Stimulated activated memory B cell treated with anti-CD40 and anti-IgM and Interleukin-4, amounts not matched to agents 10 μg/mL and 1 μg/mL and 100 μg/mL, for 72 hours (primary cell): ENCODE results near the gene ATXN3.

Source experiments
- ATAC-seq: fragments of 150-1000 bp; cut with Tn5 transposase; 2 replicates; pipeline ENCODE4 v1.10.0; 2021
- H3K27ac Mint-ChIP-seq: one replicate; pipeline ENCODE4 v1.8.0; 2022; ENCODE audit warnings: mild to moderate bottlenecking, mixed read lengths
- H3K27me3 Mint-ChIP-seq: one replicate; pipeline ENCODE4 v1.8.0; 2022; ENCODE audit warnings: mixed read lengths
- H3K36me3 Mint-ChIP-seq: one replicate; pipeline ENCODE4 v1.8.0; 2022; ENCODE audit warnings: mixed read lengths
- H3K4me1 Mint-ChIP-seq: one replicate; pipeline ENCODE4 v1.8.0; 2022; ENCODE audit warnings: mixed read lengths
- H3K4me3 Mint-ChIP-seq: one replicate; pipeline ENCODE4 v1.8.0; 2022; ENCODE audit warnings: mild to moderate bottlenecking, moderate library complexity, mixed read lengths
- H3K9me3 Mint-ChIP-seq: one replicate; pipeline ENCODE4 v1.8.0; 2022; ENCODE audit warnings: mixed read lengths

Gene ATXN3

DNA sequence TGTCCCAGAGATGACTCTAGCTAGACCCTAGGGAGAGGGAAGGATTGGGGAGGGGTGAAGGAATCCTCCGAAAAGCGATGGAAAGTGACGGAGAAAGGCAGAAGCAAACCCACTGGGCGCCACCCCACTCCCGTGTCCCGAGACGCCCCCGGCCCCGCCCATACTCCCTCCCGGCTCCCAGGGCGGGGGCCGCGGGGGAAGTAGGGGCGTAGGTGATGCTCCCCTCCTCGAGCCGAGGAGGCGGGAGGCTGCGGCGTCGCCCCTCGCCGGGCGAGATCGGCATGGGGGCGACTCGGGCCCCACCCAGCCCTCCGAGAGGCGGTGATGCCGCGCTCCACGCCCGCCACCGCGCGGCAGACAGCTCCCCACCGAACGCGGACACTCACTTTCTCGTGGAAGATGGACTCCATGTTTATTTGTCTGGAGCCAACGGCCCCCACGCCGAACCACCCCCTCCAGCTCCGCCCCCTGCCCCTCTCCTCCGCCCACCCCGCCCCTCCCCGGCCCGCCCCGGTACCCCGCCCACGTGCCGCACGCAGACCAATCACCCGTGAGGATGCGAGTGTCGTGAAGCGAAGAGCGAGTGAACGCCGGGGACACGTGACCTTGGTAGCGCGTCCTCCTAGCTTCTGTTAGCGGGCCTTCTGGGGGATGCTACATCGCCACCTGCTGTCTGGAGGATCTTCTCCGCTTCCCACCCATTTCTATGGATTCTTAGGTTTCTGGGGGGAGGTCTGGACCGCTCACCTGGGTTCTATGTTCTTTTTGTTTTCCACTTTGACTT is at the start of gene ATXN3:
ATXN3 (minus strand) TSS at position 440 of the 784 bp plus-strand sequence; CDS start at position 410, 30 bp downstream.
- peak within 1 kb of the TSS; percentile 81 for H3K27ac Mint-ChIP-seq
- ATAC-seq: peak; percentile 97
- H3K9me3 Mint-ChIP-seq: no peaks in the 10 kb centered on the region
- H3K36me3 Mint-ChIP-seq: no peaks in the 10 kb centered on the region
- H3K27me3 Mint-ChIP-seq: no peaks in the 10 kb centered on the region
- H3K4me1 Mint-ChIP-seq: peaks cover 41% of the 10 kb centered on the region
- peak within 1 kb of the TSS; percentile 95 for H3K4me3 Mint-ChIP-seq

DNA sequence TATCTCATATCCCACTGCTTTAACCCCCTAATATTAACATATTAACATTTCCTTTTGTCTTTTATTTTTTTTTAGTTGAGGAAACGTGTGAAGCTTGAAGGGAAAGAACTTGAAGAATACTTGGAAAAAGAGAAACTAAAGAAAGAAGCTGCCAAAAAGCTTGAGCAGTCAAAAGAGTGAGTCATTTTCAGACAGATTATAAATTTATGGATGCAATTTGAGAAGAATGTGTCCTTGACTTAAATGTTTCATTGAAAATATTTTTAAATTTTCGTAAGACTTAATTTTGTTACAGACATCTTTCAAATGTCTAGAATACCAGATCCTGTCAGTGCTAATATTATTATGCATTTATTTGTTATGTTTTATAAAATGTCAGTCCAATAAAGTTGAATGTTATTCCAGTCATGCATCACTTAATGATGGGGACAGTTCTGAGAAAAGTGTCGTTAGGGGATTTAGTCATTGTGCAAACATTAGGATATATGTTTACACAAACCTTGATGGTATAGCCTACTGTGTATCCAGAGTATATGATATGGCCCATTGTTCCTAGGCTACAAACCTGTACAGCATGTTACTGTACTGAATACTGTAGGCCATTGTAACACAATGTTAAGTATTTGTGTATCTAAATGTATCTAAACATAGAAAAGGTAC is 48.0 kb upstream of the ATXN3 start:
- Mint-ChIP-seq H3K4me3 (no peak overlapping the region), H3K27ac (no peak overlapping the region), H3K9me3 (no peaks in the 10 kb centered on the region), H3K27me3 (no peaks in the 10 kb centered on the region), H3K36me3 (peaks cover 51% of the 10 kb centered on the region), H3K4me1 (peaks cover 6% of the 10 kb centered on the region)
- ATAC-seq: no peak

DNA sequence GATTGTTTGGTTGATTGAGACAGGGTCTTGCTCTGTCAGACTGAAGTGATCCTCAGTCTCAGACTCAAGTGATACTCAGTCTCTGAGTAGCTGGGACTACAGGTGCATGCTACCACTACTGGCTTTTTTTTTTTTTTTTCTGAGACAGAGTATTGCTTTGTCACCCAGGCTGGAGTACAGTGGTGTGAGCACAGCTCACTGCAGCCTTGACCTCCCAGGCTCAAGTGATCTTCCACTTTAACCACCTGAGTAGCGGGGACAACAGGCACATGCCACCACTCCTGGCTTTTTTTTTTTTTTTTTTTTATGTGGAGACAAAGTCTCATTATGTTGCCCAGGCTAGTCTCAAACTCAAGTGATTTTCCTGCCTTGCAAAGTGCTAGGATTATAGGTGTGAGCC is 47.2 kb upstream of the ATXN3 start:
- Mint-ChIP-seq H3K27ac (no peak overlapping the region), H3K36me3 (peaks cover 50% of the 10 kb centered on the region), H3K4me3 (no peak overlapping the region), H3K4me1 (peaks cover 6% of the 10 kb centered on the region), H3K9me3 (no peaks in the 10 kb centered on the region), H3K27me3 (no peaks in the 10 kb centered on the region)
- no peak for ATAC-seq

DNA sequence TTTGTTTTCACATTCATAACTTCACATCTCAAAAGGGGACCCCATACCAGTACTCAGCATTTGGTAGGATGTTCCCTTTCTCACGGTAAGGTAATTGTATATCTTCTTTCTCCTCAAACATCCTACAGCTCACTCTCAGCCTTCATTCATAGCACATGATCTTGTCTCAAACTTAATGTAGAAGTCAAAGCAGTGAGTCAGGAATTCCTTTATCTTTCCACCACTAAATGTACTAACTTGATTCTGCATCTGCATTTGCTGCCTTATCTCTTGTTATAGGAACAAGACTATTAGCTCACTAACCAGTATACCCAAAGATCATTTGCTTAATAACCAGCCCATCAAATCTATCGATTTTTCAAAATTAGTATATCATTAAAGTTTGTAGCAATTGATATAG is 38.3 kb upstream of the ATXN3 start:
- peaks cover 6% of the 10 kb centered on the region for H3K4me1 Mint-ChIP-seq
- no peaks in the 10 kb centered on the region for H3K27me3 Mint-ChIP-seq
- peaks cover 71% of the 10 kb centered on the region for H3K36me3 Mint-ChIP-seq
- ATAC-seq: no peak
- H3K9me3 Mint-ChIP-seq: no peaks in the 10 kb centered on the region
- no peak overlapping the region for H3K27ac Mint-ChIP-seq
- no peak overlapping the region for H3K4me3 Mint-ChIP-seq

DNA sequence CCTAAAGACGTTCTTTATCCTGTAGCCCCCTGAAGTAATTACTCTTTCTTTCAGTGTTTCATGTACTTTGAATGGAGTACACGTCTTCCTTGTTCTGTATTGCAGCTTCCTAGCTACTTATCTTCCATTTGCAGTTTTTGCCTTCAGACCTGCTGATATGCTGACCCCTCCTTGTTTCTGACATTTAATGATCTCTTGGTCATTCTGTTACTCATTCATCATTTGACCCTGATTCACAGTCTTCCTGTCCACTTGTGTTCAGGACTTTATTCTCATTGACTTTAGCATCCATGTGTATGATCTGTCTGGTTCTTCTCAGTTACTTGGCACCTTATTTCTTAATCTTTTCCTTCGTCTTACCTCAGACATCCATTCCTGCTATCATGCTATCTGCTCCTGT is 37.6 kb upstream of the ATXN3 start:
- no peaks in the 10 kb centered on the region for H3K27me3 Mint-ChIP-seq
- no peak overlapping the region for H3K4me3 Mint-ChIP-seq
- H3K9me3 Mint-ChIP-seq: no peaks in the 10 kb centered on the region
- H3K27ac Mint-ChIP-seq: no peak overlapping the region
- H3K4me1 Mint-ChIP-seq: peaks cover 6% of the 10 kb centered on the region
- ATAC-seq: no peak
- H3K36me3 Mint-ChIP-seq: peaks cover 64% of the 10 kb centered on the region

- no peaks in the 10 kb centered on the region for H3K9me3 Mint-ChIP-seq
- H3K4me3 Mint-ChIP-seq: no peak overlapping the region
- peaks cover 6% of the 10 kb centered on the region for H3K4me1 Mint-ChIP-seq
- H3K36me3 Mint-ChIP-seq: peaks cover 60% of the 10 kb centered on the region
- no peak for ATAC-seq
- H3K27ac Mint-ChIP-seq: no peak overlapping the region
- no peaks in the 10 kb centered on the region for H3K27me3 Mint-ChIP-seq
Observed at GRCh38 chr14:92143309-92143708, 36.9 kb upstream of the ATXN3 start.

DNA sequence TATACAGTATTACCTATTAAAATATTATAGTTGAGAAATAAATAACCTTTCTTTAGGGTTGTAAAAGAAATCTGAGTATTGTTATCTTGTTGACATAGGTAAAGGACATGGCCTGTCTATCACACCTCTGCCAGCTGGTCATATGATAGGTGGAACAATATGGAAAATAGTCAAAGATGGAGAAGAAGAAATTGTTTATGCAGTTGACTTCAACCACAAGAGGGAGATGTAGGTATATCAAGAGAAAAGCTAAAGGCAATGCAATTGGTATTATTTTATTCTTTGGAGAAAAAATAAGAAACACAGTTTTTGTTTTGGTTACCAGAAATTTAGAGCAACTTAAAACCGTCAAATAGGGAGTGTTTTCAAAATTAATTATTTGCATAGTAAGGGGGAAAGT is 28.9 kb upstream of the ATXN3 start:
- Mint-ChIP-seq H3K36me3 (peaks cover 46% of the 10 kb centered on the region), H3K27me3 (no peaks in the 10 kb centered on the region), H3K27ac (no peak overlapping the region), H3K4me3 (no peak overlapping the region), H3K4me1 (peaks cover 5% of the 10 kb centered on the region), H3K9me3 (no peaks in the 10 kb centered on the region)
- no peak for ATAC-seq

DNA sequence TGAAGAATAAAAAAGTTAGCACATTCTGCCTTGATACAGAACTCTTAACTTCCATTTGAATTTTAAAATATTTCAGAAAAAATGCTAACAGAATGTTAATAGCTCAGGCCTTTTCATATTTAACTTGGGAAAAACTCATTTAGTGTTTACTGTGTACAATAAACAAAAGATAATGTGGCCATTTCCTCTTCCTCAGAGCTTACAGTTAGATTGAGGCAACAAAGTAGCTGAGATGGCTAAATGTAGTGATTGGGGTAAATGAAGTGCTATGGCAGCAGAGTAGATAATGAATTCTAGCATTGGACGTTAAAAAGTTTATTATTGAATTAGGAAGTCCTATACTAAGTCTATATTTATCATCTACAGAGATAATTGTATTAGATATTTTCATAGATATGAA is 28.1 kb upstream of the ATXN3 start:
- no peak for ATAC-seq
- Mint-ChIP-seq H3K27ac (no peak overlapping the region), H3K36me3 (peaks cover 51% of the 10 kb centered on the region), H3K4me1 (peaks cover 10% of the 10 kb centered on the region), H3K9me3 (no peaks in the 10 kb centered on the region), H3K4me3 (no peak overlapping the region), H3K27me3 (no peaks in the 10 kb centered on the region)

GRCh38 chr14:92122761-92123160 is 16.4 kb upstream of the ATXN3 start:
- H3K4me1 Mint-ChIP-seq: peaks cover 47% of the 10 kb centered on the region
- no peaks in the 10 kb centered on the region for H3K27me3 Mint-ChIP-seq
- H3K9me3 Mint-ChIP-seq: no peaks in the 10 kb centered on the region
- no peak for ATAC-seq
- H3K4me3 Mint-ChIP-seq: peak overlapping the region; percentile 99
- H3K36me3 Mint-ChIP-seq: peaks cover 17% of the 10 kb centered on the region
- peak overlapping the region; percentile 100 for H3K27ac Mint-ChIP-seq

- H3K27me3 Mint-ChIP-seq: no peaks in the 10 kb centered on the region
- H3K27ac Mint-ChIP-seq: peak overlapping the region; percentile 100
- peaks cover 12% of the 10 kb centered on the region for H3K36me3 Mint-ChIP-seq
- H3K4me1 Mint-ChIP-seq: peaks cover 42% of the 10 kb centered on the region
- no peaks in the 10 kb centered on the region for H3K9me3 Mint-ChIP-seq
- peak; percentile 24 for ATAC-seq
- H3K4me3 Mint-ChIP-seq: peak overlapping the region; percentile 99
Observed at GRCh38 chr14:92122351-92122677, 15.9 kb upstream of the ATXN3 start.

GRCh38 chr14:92121670-92122350 is 15.4 kb upstream of the ATXN3 start, which contains the start of the genes CPSF2 and NDUFB1:
CPSF2 (plus strand) TSS chr14:92121969; CDS start chr14:92130985, 9,016 bp downstream.
NDUFB1 (minus strand) TSS chr14:92121706; CDS start chr14:92117637, 4,069 bp downstream.
- Mint-ChIP-seq H3K9me3 (no peaks in the 10 kb centered on the region), H3K27me3 (no peaks in the 10 kb centered on the region), H3K36me3 (peaks cover 10% of the 10 kb centered on the region), H3K27ac (peak within 1 kb of the TSS; percentile 100), H3K4me3 (peak within 1 kb of the TSS; percentile 99), H3K4me1 (peaks cover 37% of the 10 kb centered on the region)
- peak; percentile 96 for ATAC-seq

DNA sequence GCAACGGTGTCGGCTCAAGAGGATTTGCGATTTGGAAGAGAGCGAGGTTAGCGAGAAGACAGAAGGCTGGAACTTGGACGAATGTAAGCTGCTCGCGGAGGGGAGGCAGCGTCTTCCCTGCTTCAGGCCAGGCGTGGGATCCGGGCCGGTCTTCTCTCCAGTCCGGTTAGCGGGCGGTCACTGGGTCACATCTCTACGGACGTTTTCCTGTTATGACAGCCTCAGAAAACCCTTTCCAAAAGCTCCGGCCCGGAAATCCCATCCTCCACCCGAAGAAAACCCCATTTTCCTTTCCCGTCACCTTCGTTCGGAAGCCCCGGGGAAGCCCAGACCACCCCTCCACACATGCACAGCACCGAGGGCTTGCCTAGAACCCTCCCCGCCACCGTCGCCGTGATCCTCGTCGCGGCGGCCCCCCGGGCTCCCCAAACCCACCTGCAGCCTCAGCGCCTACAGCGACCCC is 14.9 kb upstream of the ATXN3 start:
- peaks cover 36% of the 10 kb centered on the region for H3K4me1 Mint-ChIP-seq
- peak overlapping the region; percentile 100 for H3K27ac Mint-ChIP-seq
- peak overlapping the region; percentile 99 for H3K4me3 Mint-ChIP-seq
- H3K27me3 Mint-ChIP-seq: no peaks in the 10 kb centered on the region
- peak; percentile 44 for ATAC-seq
- no peaks in the 10 kb centered on the region for H3K9me3 Mint-ChIP-seq
- peaks cover 13% of the 10 kb centered on the region for H3K36me3 Mint-ChIP-seq

DNA sequence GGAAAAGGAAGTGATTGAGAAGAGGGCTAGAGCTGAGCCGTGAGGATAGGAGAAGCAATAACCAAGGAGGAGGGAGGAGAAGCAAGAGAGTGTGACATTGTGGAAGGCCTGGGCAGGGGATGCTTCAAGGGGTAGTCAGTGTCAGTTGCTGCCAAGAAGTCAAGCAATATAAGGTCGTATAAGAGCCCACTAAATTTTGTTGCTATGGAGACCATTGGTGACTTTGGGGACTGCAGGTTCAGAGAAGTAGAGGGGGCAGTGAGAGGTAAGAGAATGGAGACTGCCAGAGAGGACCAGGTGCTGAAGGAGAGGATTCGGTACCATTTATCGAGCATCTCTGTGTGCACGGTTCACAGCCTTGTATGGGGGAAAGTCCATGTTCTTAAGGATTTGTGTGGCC is 3.1 kb upstream of the ATXN3 start:
- Mint-ChIP-seq H3K27ac (no peak overlapping the region), H3K27me3 (no peaks in the 10 kb centered on the region), H3K9me3 (no peaks in the 10 kb centered on the region), H3K36me3 (no peaks in the 10 kb centered on the region), H3K4me1 (peaks cover 22% of the 10 kb centered on the region), H3K4me3 (no peak overlapping the region)
- ATAC-seq: no peak

- peak overlapping the region; percentile 49 for H3K4me3 Mint-ChIP-seq
- H3K27me3 Mint-ChIP-seq: no peaks in the 10 kb centered on the region
- peaks cover 22% of the 10 kb centered on the region for H3K4me1 Mint-ChIP-seq
- H3K9me3 Mint-ChIP-seq: no peaks in the 10 kb centered on the region
- no peak for ATAC-seq
- no peaks in the 10 kb centered on the region for H3K36me3 Mint-ChIP-seq
- peak overlapping the region; percentile 38 for H3K27ac Mint-ChIP-seq
Observed at GRCh38 chr14:92108345-92109254, 2.2 kb upstream of the ATXN3 start.

- H3K9me3 Mint-ChIP-seq: no peaks in the 10 kb centered on the region
- ATAC-seq: peak; percentile 27
- no peaks in the 10 kb centered on the region for H3K36me3 Mint-ChIP-seq
- H3K4me1 Mint-ChIP-seq: peaks cover 41% of the 10 kb centered on the region
- H3K27ac Mint-ChIP-seq: peak overlapping the region; percentile 81
- no peaks in the 10 kb centered on the region for H3K27me3 Mint-ChIP-seq
- H3K4me3 Mint-ChIP-seq: peak overlapping the region; percentile 95
Observed at GRCh38 chr14:92105893-92106142, 564 bp downstream of the ATXN3 start.
